ENCODE measurements around the gene NCOA7.
A peak's percentile ranks its signal among the peaks of the same experiment; 100 is the strongest.

Gene NCOA7

GRCh38 chr6:125780540-125781313 lies 10.0 kb upstream of the NCOA7 start:
- Histone ChIP-seq H3K4me1 (ENCODE audit: insufficient read depth, low read length) (peaks cover 32% of the 10 kb centered on the region), H4K20me1 (ENCODE audit: insufficient read depth, low read length) (no peaks in the 10 kb centered on the region), H3K79me2 (ENCODE audit: insufficient read depth, low read length) (peaks cover 30% of the 10 kb centered on the region), H2AFZ (ENCODE audit: low read depth, low read length) (peak overlapping the region; percentile 75), H3K27me3 (ENCODE audit: insufficient read depth, low read length, poor library complexity) (peaks cover 3% of the 10 kb centered on the region), H3K9me3 (ENCODE audit: insufficient read depth, low read length, severe bottlenecking) (no peaks in the 10 kb centered on the region), H3K9ac (ENCODE audit: low read depth, low read length) (peak overlapping the region; percentile 61), H3K27ac (ENCODE audit: low read length) (peak overlapping the region; percentile 89), H3K36me3 (ENCODE audit: insufficient read depth, low read length) (peaks cover under 1% of the 10 kb centered on the region; the same call in 1 of the 2 replicates), H3K4me2 (ENCODE audit: insufficient read depth, low read length) (peak overlapping the region; percentile 97), H3K4me3 (ENCODE audit: low read depth in 1 of 2, low read length in 2 of 2) (peak overlapping the region; percentile 42 to 61)
- peak; percentile 70 for DNase-seq
- TF ChIP-seq EZH2 (IDR thresholded peaks at IDR 0.05; ENCODE audit: borderline replicate concordance, low read depth, low read length, severe bottlenecking), result no peak
- no peak for TF ChIP-seq CTCF (IDR thresholded peaks at IDR 0.05; ENCODE audit: borderline replicate concordance, extremely low read depth, low read length, poor library complexity, severe bottlenecking)
- peak; percentile 75 for ATAC-seq (ENCODE audit: insufficient read depth, low read depth)

- H3K4me2 ChIP-seq (ENCODE audit: insufficient read depth, low read length), result peak overlapping the region; percentile 97
- peak; percentile 58 for ATAC-seq (ENCODE audit: insufficient read depth, low read depth)
These were observed 9.4 kb upstream of the NCOA7 start for GRCh38 chr6:125781314-125781868.

GRCh38 chr6:125784365-125784764 lies 6.4 kb upstream of the NCOA7 start:
- TF ChIP-seq EZH2 (IDR thresholded peaks at IDR 0.05; ENCODE audit: borderline replicate concordance, low read depth, low read length, severe bottlenecking), result no peak
- Histone ChIP-seq H3K9ac (ENCODE audit: low read depth, low read length) (no peak overlapping the region), H2AFZ (ENCODE audit: low read depth, low read length) (no peak overlapping the region), H3K27me3 (ENCODE audit: insufficient read depth, low read length, poor library complexity) (no peaks in the 10 kb centered on the region), H3K9me3 (ENCODE audit: insufficient read depth, low read length, severe bottlenecking) (no peaks in the 10 kb centered on the region), H3K4me2 (ENCODE audit: insufficient read depth, low read length) (no peak overlapping the region), H3K27ac (ENCODE audit: low read length) (no peak overlapping the region), H4K20me1 (ENCODE audit: insufficient read depth, low read length) (no peaks in the 10 kb centered on the region), H3K4me3 (ENCODE audit: low read depth in 1 of 2, low read length in 2 of 2) (no peak overlapping the region), H3K36me3 (ENCODE audit: insufficient read depth, low read length) (peaks cover 7% of the 10 kb centered on the region; the same call in 1 of the 2 replicates), H3K4me1 (ENCODE audit: insufficient read depth, low read length) (peaks cover 43% of the 10 kb centered on the region), H3K79me2 (ENCODE audit: insufficient read depth, low read length) (peaks cover 30% of the 10 kb centered on the region)
- no peak for ATAC-seq (ENCODE audit: insufficient read depth, low read depth)
- DNase-seq, result no peak

More at GRCh38 chr6:125781314-125781868, 9.4 kb upstream of the NCOA7 start:
- Histone ChIP-seq H3K79me2 (ENCODE audit: insufficient read depth, low read length) (peaks cover 30% of the 10 kb centered on the region), H3K9ac (ENCODE audit: low read depth, low read length) (peak overlapping the region; percentile 61), H2AFZ (ENCODE audit: low read depth, low read length) (peak overlapping the region; percentile 75), H4K20me1 (ENCODE audit: insufficient read depth, low read length) (no peaks in the 10 kb centered on the region), H3K4me1 (ENCODE audit: insufficient read depth, low read length) (peaks cover 32% of the 10 kb centered on the region), H3K27ac (ENCODE audit: low read length) (peak overlapping the region; percentile 89), H3K9me3 (ENCODE audit: insufficient read depth, low read length, severe bottlenecking) (no peaks in the 10 kb centered on the region), H3K27me3 (ENCODE audit: insufficient read depth, low read length, poor library complexity) (peaks cover 3% of the 10 kb centered on the region), H3K4me3 (ENCODE audit: low read depth in 1 of 2, low read length in 2 of 2) (peak overlapping the region; percentile 42 to 61; a peak in 3 of 4 replicates), H3K36me3 (ENCODE audit: insufficient read depth, low read length) (peaks cover 7% of the 10 kb centered on the region; the same call in 1 of the 2 replicates)
- no peak for TF ChIP-seq EZH2 (IDR thresholded peaks at IDR 0.05; ENCODE audit: borderline replicate concordance, low read depth, low read length, severe bottlenecking)
- TF ChIP-seq CTCF (IDR thresholded peaks at IDR 0.05; ENCODE audit: borderline replicate concordance, extremely low read depth, low read length, poor library complexity, severe bottlenecking), result peak; percentile 42
- no peak for DNase-seq

GRCh38 chr6:125787791-125788190 lies 3.0 kb upstream of the NCOA7 start:
- no peak overlapping the region for H3K4me2 ChIP-seq (ENCODE audit: insufficient read depth, low read length)
- TF ChIP-seq CTCF (IDR thresholded peaks at IDR 0.05; ENCODE audit: borderline replicate concordance, extremely low read depth, low read length, poor library complexity, severe bottlenecking) (no peak), EZH2 (IDR thresholded peaks at IDR 0.05; ENCODE audit: borderline replicate concordance, low read depth, low read length, severe bottlenecking) (no peak)
- DNase-seq (no peak), ATAC-seq (ENCODE audit: insufficient read depth, low read depth) (no peak)
- peaks cover 49% of the 10 kb centered on the region for H3K4me1 ChIP-seq (ENCODE audit: insufficient read depth, low read length)
- peaks cover 38% of the 10 kb centered on the region for H3K79me2 ChIP-seq (ENCODE audit: insufficient read depth, low read length)
- no peak overlapping the region for H3K27ac ChIP-seq (ENCODE audit: low read length)
- H2AFZ ChIP-seq (ENCODE audit: low read depth, low read length), result no peak overlapping the region
- no peaks in the 10 kb centered on the region for H3K9me3 ChIP-seq (ENCODE audit: insufficient read depth, low read length, severe bottlenecking)
- no peaks in the 10 kb centered on the region for H3K27me3 ChIP-seq (ENCODE audit: insufficient read depth, low read length, poor library complexity)
- peaks cover 7% of the 10 kb centered on the region; the same call in 1 of the 2 replicates for H3K36me3 ChIP-seq (ENCODE audit: insufficient read depth, low read length)
- H4K20me1 ChIP-seq (ENCODE audit: insufficient read depth, low read length), result no peaks in the 10 kb centered on the region
- H3K9ac ChIP-seq (ENCODE audit: low read depth, low read length), result no peak overlapping the region
- H3K4me3 ChIP-seq (ENCODE audit: low read depth in 1 of 2, low read length in 2 of 2), result no peak overlapping the region

Data from DND-41 (cell line).